ENCODE measurements around the gene HMX1.

GRCh38 chr4:8911316-8912088 is 39.9 kb upstream of the HMX1 start:
- TF ChIP-seq, protein P1, sequence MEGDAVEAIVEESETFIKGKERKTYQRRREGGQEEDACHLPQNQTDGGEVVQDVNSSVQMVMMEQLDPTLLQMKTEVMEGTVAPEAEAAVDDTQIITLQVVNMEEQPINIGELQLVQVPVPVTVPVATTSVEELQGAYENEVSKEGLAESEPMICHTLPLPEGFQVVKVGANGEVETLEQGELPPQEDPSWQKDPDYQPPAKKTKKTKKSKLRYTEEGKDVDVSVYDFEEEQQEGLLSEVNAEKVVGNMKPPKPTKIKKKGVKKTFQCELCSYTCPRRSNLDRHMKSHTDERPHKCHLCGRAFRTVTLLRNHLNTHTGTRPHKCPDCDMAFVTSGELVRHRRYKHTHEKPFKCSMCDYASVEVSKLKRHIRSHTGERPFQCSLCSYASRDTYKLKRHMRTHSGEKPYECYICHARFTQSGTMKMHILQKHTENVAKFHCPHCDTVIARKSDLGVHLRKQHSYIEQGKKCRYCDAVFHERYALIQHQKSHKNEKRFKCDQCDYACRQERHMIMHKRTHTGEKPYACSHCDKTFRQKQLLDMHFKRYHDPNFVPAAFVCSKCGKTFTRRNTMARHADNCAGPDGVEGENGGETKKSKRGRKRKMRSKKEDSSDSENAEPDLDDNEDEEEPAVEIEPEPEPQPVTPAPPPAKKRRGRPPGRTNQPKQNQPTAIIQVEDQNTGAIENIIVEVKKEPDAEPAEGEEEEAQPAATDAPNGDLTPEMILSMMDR (conservative IDR thresholded peaks at IDR 0.05; ENCODE audit: low read depth in 2 of 2) = no peak
- no peak for TF ChIP-seq EZH2phosphoT487 (IDR thresholded peaks at IDR 0.05; ENCODE audit: unreplicated experiment)
- TF ChIP-seq, protein P2, sequence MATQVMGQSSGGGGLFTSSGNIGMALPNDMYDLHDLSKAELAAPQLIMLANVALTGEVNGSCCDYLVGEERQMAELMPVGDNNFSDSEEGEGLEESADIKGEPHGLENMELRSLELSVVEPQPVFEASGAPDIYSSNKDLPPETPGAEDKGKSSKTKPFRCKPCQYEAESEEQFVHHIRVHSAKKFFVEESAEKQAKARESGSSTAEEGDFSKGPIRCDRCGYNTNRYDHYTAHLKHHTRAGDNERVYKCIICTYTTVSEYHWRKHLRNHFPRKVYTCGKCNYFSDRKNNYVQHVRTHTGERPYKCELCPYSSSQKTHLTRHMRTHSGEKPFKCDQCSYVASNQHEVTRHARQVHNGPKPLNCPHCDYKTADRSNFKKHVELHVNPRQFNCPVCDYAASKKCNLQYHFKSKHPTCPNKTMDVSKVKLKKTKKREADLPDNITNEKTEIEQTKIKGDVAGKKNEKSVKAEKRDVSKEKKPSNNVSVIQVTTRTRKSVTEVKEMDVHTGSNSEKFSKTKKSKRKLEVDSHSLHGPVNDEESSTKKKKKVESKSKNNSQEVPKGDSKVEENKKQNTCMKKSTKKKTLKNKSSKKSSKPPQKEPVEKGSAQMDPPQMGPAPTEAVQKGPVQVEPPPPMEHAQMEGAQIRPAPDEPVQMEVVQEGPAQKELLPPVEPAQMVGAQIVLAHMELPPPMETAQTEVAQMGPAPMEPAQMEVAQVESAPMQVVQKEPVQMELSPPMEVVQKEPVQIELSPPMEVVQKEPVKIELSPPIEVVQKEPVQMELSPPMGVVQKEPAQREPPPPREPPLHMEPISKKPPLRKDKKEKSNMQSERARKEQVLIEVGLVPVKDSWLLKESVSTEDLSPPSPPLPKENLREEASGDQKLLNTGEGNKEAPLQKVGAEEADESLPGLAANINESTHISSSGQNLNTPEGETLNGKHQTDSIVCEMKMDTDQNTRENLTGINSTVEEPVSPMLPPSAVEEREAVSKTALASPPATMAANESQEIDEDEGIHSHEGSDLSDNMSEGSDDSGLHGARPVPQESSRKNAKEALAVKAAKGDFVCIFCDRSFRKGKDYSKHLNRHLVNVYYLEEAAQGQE (IDR thresholded peaks at IDR 0.05; ENCODE audit: unreplicated experiment) = no peak
- TF ChIP-seq EZH2 (IDR thresholded peaks at IDR 0.05; ENCODE audit: low read depth, unreplicated experiment) = no peak
- TF ChIP-seq CREB1 (CRISPR knock-in tag; IDR thresholded peaks at IDR 0.05; ENCODE audit: low read depth) = no peak
